ENCODE data around the gene CEP41.

The CEP41 gene, protein sequence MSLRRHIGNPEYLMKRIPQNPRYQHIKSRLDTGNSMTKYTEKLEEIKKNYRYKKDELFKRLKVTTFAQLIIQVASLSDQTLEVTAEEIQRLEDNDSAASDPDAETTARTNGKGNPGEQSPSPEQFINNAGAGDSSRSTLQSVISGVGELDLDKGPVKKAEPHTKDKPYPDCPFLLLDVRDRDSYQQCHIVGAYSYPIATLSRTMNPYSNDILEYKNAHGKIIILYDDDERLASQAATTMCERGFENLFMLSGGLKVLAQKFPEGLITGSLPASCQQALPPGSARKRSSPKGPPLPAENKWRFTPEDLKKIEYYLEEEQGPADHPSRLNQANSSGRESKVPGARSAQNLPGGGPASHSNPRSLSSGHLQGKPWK

GRCh38 chr7:130440527-130441365 is at the start of gene CEP41:
Gene CEP41 (minus strand): TSS chr7:130441016. CDS start chr7:130440966, 50 bp downstream.
- TF ChIP-seq POLR2A (IDR thresholded peaks at IDR 0.05; ENCODE audit: extremely low read depth, insufficient read length), result peak; percentile 48
- peak; percentile 59 for TF ChIP-seq MAX (IDR thresholded peaks at IDR 0.05; ENCODE audit: low read depth, low read length)
- peak; percentile 37 for TF ChIP-seq MYC (IDR thresholded peaks at IDR 0.05; ENCODE audit: low read depth, low read length)
- TF ChIP-seq, protein P1, sequence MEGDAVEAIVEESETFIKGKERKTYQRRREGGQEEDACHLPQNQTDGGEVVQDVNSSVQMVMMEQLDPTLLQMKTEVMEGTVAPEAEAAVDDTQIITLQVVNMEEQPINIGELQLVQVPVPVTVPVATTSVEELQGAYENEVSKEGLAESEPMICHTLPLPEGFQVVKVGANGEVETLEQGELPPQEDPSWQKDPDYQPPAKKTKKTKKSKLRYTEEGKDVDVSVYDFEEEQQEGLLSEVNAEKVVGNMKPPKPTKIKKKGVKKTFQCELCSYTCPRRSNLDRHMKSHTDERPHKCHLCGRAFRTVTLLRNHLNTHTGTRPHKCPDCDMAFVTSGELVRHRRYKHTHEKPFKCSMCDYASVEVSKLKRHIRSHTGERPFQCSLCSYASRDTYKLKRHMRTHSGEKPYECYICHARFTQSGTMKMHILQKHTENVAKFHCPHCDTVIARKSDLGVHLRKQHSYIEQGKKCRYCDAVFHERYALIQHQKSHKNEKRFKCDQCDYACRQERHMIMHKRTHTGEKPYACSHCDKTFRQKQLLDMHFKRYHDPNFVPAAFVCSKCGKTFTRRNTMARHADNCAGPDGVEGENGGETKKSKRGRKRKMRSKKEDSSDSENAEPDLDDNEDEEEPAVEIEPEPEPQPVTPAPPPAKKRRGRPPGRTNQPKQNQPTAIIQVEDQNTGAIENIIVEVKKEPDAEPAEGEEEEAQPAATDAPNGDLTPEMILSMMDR (IDR thresholded peaks at IDR 0.05; ENCODE audit: low read depth, low read length), result no peak
- H3K4me3 ChIP-seq (ENCODE audit: low read depth, low read length), result peak within 1 kb of the TSS; percentile 70
- peak; percentile 100 for DNase-seq (ENCODE audit: low read depth)

GRCh38 chr7:130490311-130490791 is 49.5 kb upstream of the CEP41 start:
- TF ChIP-seq MYC (IDR thresholded peaks at IDR 0.05; ENCODE audit: low read depth, low read length) (no peak), POLR2A (IDR thresholded peaks at IDR 0.05; ENCODE audit: extremely low read depth, insufficient read length) (no peak), MAX (IDR thresholded peaks at IDR 0.05; ENCODE audit: low read depth, low read length) (no peak)
- TF ChIP-seq, protein P1 (IDR thresholded peaks at IDR 0.05; ENCODE audit: low read depth, low read length), result no peak
- H3K4me3 ChIP-seq (ENCODE audit: low read depth, low read length), result no peak overlapping the region
- DNase-seq (ENCODE audit: low read depth), result no peak

GRCh38 chr7:130489140-130489983 is 48.5 kb upstream of the CEP41 start:
- no peak for TF ChIP-seq POLR2A (IDR thresholded peaks at IDR 0.05; ENCODE audit: extremely low read depth, insufficient read length)
- TF ChIP-seq MAX (IDR thresholded peaks at IDR 0.05; ENCODE audit: low read depth, low read length), result no peak
- TF ChIP-seq, protein P1 (IDR thresholded peaks at IDR 0.05; ENCODE audit: low read depth, low read length), result no peak
- TF ChIP-seq MYC (IDR thresholded peaks at IDR 0.05; ENCODE audit: low read depth, low read length), result no peak
- H3K4me3 ChIP-seq (ENCODE audit: low read depth, low read length), result no peak overlapping the region
- DNase-seq (ENCODE audit: low read depth), result no peak

- no peak for TF ChIP-seq MAX (IDR thresholded peaks at IDR 0.05; ENCODE audit: low read depth, low read length)
- TF ChIP-seq MYC (IDR thresholded peaks at IDR 0.05; ENCODE audit: low read depth, low read length), result no peak
- TF ChIP-seq, protein P1 (IDR thresholded peaks at IDR 0.05; ENCODE audit: low read depth, low read length), result no peak
- no peak for TF ChIP-seq POLR2A (IDR thresholded peaks at IDR 0.05; ENCODE audit: extremely low read depth, insufficient read length)
- DNase-seq (ENCODE audit: low read depth), result no peak
- no peak overlapping the region for H3K4me3 ChIP-seq (ENCODE audit: low read depth, low read length)
These were observed 47.8 kb upstream of the CEP41 start for GRCh38 chr7:130488392-130489139.
